Activated CD8-positive, alpha-beta memory T cell treated with anti-CD3 and anti-CD28 coated beads, Interleukin-2, amount 10 ng/mL, durations not matched to agents 7 days and 5 days (primary cell): ENCODE measurements around the gene CDKAL1. TPM values are rescaled to one million over a fixed set of nuclear protein-coding genes. Genes with fewer than 3 reads are reported as not detected.
"Not testable (repeated sequence)": the region's sequence is repeated elsewhere in the genome, so short reads cannot be mapped to it uniquely, and the experiment has no call there.

Experiments
- ATAC-seq: fragments of 150-1000 bp; cut with Tn5 transposase; one replicate; pipeline ENCODE4 v1.10.0; 2021; ENCODE audit warnings: moderate library complexity
- CTCF ChIA-PET: fragments of 350-600 bp; sonication (Branson Sonifier 250); formaldehyde crosslinking; loops from one replicate; lab custom pipeline; 2021; ENCODE audit warnings: antibody characterized with exemption; lab: Charles Lee
- DNase-seq: peaks from one replicate; pipeline ENCODE4 v3.0.0-alpha.2; 2020
- H3K27ac Mint-ChIP-seq: one replicate; pipeline ENCODE4 v1.8.0; 2021; ENCODE audit warnings: mild to moderate bottlenecking, mixed read lengths
- H3K27me3 Mint-ChIP-seq: one replicate; pipeline ENCODE4 v1.8.0; 2021; ENCODE audit warnings: mixed read lengths
- H3K36me3 Mint-ChIP-seq: one replicate; pipeline ENCODE4 v1.8.0; 2021; ENCODE audit warnings: mild to moderate bottlenecking, mixed read lengths
- H3K4me1 Mint-ChIP-seq: one replicate; pipeline ENCODE4 v1.8.0; 2021; ENCODE audit warnings: mixed read lengths
- H3K4me3 Mint-ChIP-seq: one replicate; pipeline ENCODE4 v1.8.0; 2021; ENCODE audit warnings: mild to moderate bottlenecking, moderate library complexity, mixed read lengths
- H3K9me3 Mint-ChIP-seq: one replicate; pipeline ENCODE4 v1.8.0; 2022; ENCODE audit warnings: low read depth, mixed read lengths
- total RNA-seq, 2 experiments: library from RNA; stranded (reverse); gene quantifications; one replicate each; pipeline ENCODE4 v1.2.3, GENCODE V29; 2021

The CDKAL1 gene
- total RNA-seq, 2 experiments from 2014 or later = 27.9 to 30.0 TPM

DNA sequence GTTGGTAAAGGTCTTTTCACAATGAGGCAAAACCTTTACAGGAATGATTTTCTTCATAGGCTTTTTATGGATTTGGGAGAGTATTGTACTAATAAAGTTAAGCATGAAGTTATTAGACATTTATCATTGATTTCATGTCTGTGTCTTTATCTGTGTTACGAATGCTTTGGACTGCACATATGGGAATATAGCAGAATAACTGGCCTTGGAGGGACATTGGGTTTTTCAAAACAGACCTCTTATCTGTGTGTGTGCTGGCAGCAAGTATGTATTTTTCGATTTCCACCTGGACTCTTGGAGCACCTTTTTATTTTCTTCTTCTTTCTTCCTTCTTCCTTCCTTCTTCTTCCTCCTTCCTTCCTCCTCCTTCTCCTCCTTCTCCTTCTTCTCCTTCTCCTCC, 74.6 kb downstream of the CDKAL1 start:
- Mint-ChIP-seq H3K36me3 (peaks cover 20% of the 10 kb centered on the region), H3K9me3 (peaks cover 4% of the 10 kb centered on the region), H3K4me3 (no peak overlapping the region), H3K4me1 (no peaks in the 10 kb centered on the region), H3K27ac (no peak overlapping the region), H3K27me3 (no peaks in the 10 kb centered on the region)
- ATAC-seq (no peak), DNase-seq (no peak)
- CTCF ChIA-PET = no interaction called here

DNA sequence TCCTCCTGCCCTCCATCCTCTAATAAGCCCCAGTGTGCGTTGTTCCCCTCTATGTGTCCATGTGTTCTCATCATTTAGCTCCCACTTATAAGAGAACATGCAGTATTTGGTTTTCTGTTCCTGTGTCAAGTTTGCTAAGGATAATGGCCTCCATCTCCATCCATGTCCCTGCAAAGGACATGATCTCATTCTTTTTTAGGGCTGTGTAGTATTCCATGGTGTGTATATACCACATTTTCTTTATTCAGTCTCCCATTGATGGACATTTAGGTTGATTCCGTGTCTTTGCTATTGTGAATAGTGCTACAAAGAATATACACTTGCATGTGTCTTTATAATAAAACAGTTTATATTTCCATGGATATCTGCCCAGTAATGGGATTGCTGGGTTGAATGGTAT, 75.7 kb downstream of the CDKAL1 start:
- H3K9me3 Mint-ChIP-seq, DNase-seq, H3K27me3 Mint-ChIP-seq, ATAC-seq, H3K27ac Mint-ChIP-seq, H3K4me1 Mint-ChIP-seq, CTCF ChIA-PET, H3K4me3 Mint-ChIP-seq: not testable (repeated sequence)
- peaks cover 25% of the 10 kb centered on the region for H3K36me3 Mint-ChIP-seq

DNA sequence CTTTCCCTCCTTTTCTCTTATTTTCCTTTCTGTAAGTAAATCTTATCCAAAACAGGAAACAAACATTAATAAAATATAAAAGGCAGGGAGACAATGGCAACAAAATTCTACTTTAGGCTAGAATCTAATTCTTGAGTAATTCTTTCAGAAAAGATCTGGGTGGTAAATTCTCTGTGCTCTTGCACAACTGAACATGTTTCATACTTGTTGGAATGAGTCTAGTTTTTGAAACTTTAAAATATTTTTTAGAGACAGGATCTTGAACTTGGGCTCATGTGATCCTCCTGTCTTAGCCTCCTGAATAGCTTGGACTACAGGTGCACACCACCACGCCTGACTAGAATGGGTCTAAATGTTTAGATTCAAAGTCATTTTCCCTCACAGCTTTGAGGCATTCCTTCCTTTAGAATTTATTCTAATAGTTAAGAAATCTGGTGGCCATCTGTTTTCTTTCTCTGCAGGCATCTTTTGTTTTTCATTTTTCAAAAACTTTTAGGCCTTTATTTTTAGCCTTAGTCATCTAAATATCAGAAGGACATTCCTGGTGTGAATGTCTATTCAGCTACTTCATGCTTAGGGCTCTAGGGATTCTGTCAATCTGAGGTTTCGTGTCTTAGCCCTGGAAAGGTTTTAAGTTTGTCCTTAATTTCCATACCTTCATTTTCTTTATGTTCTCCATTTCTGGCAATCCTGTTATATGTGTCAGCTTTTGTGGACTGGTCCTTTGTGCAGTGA, 76.5 kb downstream of the CDKAL1 start:
- H3K9me3 Mint-ChIP-seq = peaks cover 4% of the 10 kb centered on the region
- H3K27ac Mint-ChIP-seq = no peak overlapping the region
- DNase-seq (no peak), ATAC-seq (no peak)
- no peak overlapping the region for H3K4me3 Mint-ChIP-seq
- CTCF ChIA-PET = no interaction called here
- no peaks in the 10 kb centered on the region for H3K27me3 Mint-ChIP-seq
- H3K36me3 Mint-ChIP-seq = peaks cover 25% of the 10 kb centered on the region
- H3K4me1 Mint-ChIP-seq = no peaks in the 10 kb centered on the region

- CTCF ChIA-PET, ATAC-seq, H3K27me3 Mint-ChIP-seq, H3K9me3 Mint-ChIP-seq, H3K4me1 Mint-ChIP-seq, H3K4me3 Mint-ChIP-seq, H3K27ac Mint-ChIP-seq, DNase-seq: not testable (repeated sequence)
- peaks cover 27% of the 10 kb centered on the region for H3K36me3 Mint-ChIP-seq
Observed at GRCh38 chr6:20617537-20617936, 83.3 kb downstream of the CDKAL1 start.

- H3K27ac Mint-ChIP-seq = no peak overlapping the region
- peaks cover 10% of the 10 kb centered on the region for H3K4me1 Mint-ChIP-seq
- CTCF ChIA-PET = interaction anchor here (0.7 to 0.8 kb wide), 2 partner anchors 92 to 791 kb away, joined by 3 read pairs; no protein-coding TSS in a partner anchor
- ATAC-seq (no peak), DNase-seq (no peak)
- no peaks in the 10 kb centered on the region for H3K27me3 Mint-ChIP-seq
- H3K4me3 Mint-ChIP-seq = no peak overlapping the region
- no peaks in the 10 kb centered on the region for H3K9me3 Mint-ChIP-seq
- H3K36me3 Mint-ChIP-seq = peaks cover 23% of the 10 kb centered on the region
Observed at GRCh38 chr6:20620043-20620442, 85.8 kb downstream of the CDKAL1 start.

GRCh38 chr6:20623761-20624160, 89.5 kb downstream of the CDKAL1 start:
- Mint-ChIP-seq H3K4me1 (peaks cover 10% of the 10 kb centered on the region), H3K36me3 (peaks cover 14% of the 10 kb centered on the region), H3K27ac (no peak overlapping the region), H3K4me3 (no peak overlapping the region), H3K9me3 (no peaks in the 10 kb centered on the region), H3K27me3 (no peaks in the 10 kb centered on the region)
- ATAC-seq (no peak), DNase-seq (no peak)
- CTCF ChIA-PET = no interaction called here

- Mint-ChIP-seq H3K36me3 (peaks cover 10% of the 10 kb centered on the region), H3K4me3 (no peak overlapping the region), H3K27ac (no peak overlapping the region), H3K4me1 (peaks cover 12% of the 10 kb centered on the region), H3K27me3 (no peaks in the 10 kb centered on the region), H3K9me3 (no peaks in the 10 kb centered on the region)
- DNase-seq (no peak), ATAC-seq (no peak)
- CTCF ChIA-PET = no interaction called here
Observed at GRCh38 chr6:20626165-20626564, 91.9 kb downstream of the CDKAL1 start.

GRCh38 chr6:20629509-20629908, 95.3 kb downstream of the CDKAL1 start:
- ATAC-seq (no peak), DNase-seq (no peak)
- Mint-ChIP-seq H3K27me3 (no peaks in the 10 kb centered on the region), H3K4me3 (no peak overlapping the region), H3K27ac (no peak overlapping the region), H3K36me3 (peaks cover 10% of the 10 kb centered on the region), H3K4me1 (peaks cover 20% of the 10 kb centered on the region), H3K9me3 (no peaks in the 10 kb centered on the region)
- CTCF ChIA-PET = no interaction called here

- DNase-seq (no peak), ATAC-seq (no peak)
- Mint-ChIP-seq H3K4me1 (peaks cover 16% of the 10 kb centered on the region), H3K36me3 (peaks cover 10% of the 10 kb centered on the region), H3K27ac (no peak overlapping the region), H3K4me3 (no peak overlapping the region), H3K9me3 (no peaks in the 10 kb centered on the region), H3K27me3 (no peaks in the 10 kb centered on the region)
- CTCF ChIA-PET = interaction anchor here (0.7 kb wide), 1 partner anchor 64 kb away, joined by 3 read pairs; no protein-coding TSS in a partner anchor
Observed at GRCh38 chr6:20630136-20630535, 95.9 kb downstream of the CDKAL1 start.

DNA sequence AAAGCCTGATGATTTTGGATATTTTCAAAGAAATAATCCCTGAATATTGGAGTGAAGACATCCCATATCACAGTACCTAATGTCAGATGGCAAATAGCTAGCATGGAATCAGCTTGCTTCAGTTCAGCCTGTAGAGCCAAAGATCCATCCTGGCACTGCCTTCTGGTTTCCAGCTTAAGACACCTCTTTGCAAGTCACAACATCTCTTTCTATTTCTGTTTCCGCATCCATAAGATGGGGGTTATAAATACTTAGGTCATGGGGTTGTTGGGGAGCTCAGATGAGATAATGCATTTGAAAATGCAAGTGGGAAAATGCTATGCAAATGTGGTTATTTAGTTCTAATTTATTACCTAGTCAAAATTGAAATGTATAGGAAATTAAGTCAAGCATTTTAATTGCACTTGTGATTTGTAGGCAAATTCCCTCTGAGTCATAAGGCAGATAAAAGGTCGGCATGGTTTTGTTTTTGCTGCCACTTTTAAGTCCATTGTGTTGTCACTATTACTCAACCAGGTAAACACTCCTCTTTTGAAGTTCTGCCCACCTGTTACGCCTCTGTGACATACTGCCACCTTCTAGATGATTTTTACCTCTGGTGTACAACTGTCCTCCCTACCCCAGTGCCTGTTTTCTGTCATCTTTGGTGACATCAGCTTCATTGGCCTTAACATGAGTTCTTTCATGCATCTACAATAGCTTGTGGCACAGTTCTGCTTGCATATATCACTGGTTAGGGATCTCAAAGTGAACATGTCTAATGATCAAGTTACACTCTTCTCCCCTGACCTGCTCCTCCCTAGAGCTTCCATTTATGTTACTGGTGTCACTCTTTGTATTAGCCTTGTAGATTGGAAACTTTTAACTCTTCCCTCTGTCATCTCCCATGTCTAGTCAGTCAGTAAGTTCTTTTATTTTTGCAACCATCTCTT, 96.6 kb downstream of the CDKAL1 start:
- no peak for DNase-seq
- Mint-ChIP-seq H3K36me3 (peaks cover 7% of the 10 kb centered on the region), H3K4me1 (peaks cover 16% of the 10 kb centered on the region), H3K27ac (no peak overlapping the region), H3K27me3 (no peaks in the 10 kb centered on the region), H3K9me3 (no peaks in the 10 kb centered on the region), H3K4me3 (no peak overlapping the region)
- CTCF ChIA-PET = interaction anchor here (0.7 kb wide), 1 partner anchor 64 kb away, joined by 3 read pairs; no protein-coding TSS in a partner anchor
- ATAC-seq = no peak

GRCh38 chr6:20631549-20631924, 97.3 kb downstream of the CDKAL1 start:
- CTCF ChIA-PET = no interaction called here
- Mint-ChIP-seq H3K27ac (no peak overlapping the region), H3K36me3 (peaks cover 13% of the 10 kb centered on the region), H3K9me3 (no peaks in the 10 kb centered on the region), H3K4me3 (no peak overlapping the region), H3K27me3 (no peaks in the 10 kb centered on the region), H3K4me1 (peaks cover 16% of the 10 kb centered on the region)
- DNase-seq (no peak), ATAC-seq (no peak)

GRCh38 chr6:20632696-20633095, 98.4 kb downstream of the CDKAL1 start:
- Mint-ChIP-seq H3K27ac (no peak overlapping the region), H3K36me3 (peaks cover 14% of the 10 kb centered on the region), H3K27me3 (no peaks in the 10 kb centered on the region), H3K4me1 (peaks cover 16% of the 10 kb centered on the region), H3K4me3 (no peak overlapping the region), H3K9me3 (no peaks in the 10 kb centered on the region)
- CTCF ChIA-PET = no interaction called here
- ATAC-seq (no peak), DNase-seq (no peak)

GRCh38 chr6:20633566-20634340, 99.5 kb downstream of the CDKAL1 start:
- H3K27ac Mint-ChIP-seq = no peak overlapping the region

More at GRCh38 chr6:20633566-20634340, 99.5 kb downstream of the CDKAL1 start:
- no peak for DNase-seq
- ATAC-seq = no peak
- Mint-ChIP-seq H3K4me1 (peaks cover 16% of the 10 kb centered on the region), H3K27me3 (no peaks in the 10 kb centered on the region), H3K4me3 (no peak overlapping the region), H3K36me3 (peaks cover 14% of the 10 kb centered on the region), H3K9me3 (no peaks in the 10 kb centered on the region)
- CTCF ChIA-PET = no interaction called here
